HG03066 (cell line): ENCODE measurements around the gene LRPAP1.

Source experiments
- ATAC-seq: cut with Tn5 transposase; IDR thresholded peaks from one replicate; pipeline ENCODE4 v1.9.1; 2021; ENCODE audit warnings: low read depth; ENCODE audit not compliant: unreplicated experiment

The LRPAP1 gene

GRCh38 chr4:3476341-3476747 is 55.9 kb downstream of the LRPAP1 start:
- no peak for ATAC-seq

- ATAC-seq, result no peak
Measured at GRCh38 chr4:3475713-3476260, 56.4 kb downstream of the LRPAP1 start.

GRCh38 chr4:3475041-3475712 is 57.0 kb downstream of the LRPAP1 start:
- ATAC-seq, result no peak

GRCh38 chr4:3473996-3474765 is 58.0 kb downstream of the LRPAP1 start:
- no peak for ATAC-seq

GRCh38 chr4:3473181-3473950 is 58.9 kb downstream of the LRPAP1 start:
- no peak for ATAC-seq

GRCh38 chr4:3472411-3473141 is 59.6 kb downstream of the LRPAP1 start:
- ATAC-seq, result no peak

- ATAC-seq, result no peak
Measured at GRCh38 chr4:3471886-3472285, 60.3 kb downstream of the LRPAP1 start.

GRCh38 chr4:3471098-3471760 is 61.0 kb downstream of the LRPAP1 start:
- ATAC-seq, result no peak

- no peak for ATAC-seq
Measured at GRCh38 chr4:3470244-3471097, 61.8 kb downstream of the LRPAP1 start.

GRCh38 chr4:3469386-3470243 is 62.6 kb downstream of the LRPAP1 start:
- ATAC-seq, result no peak

GRCh38 chr4:3468804-3469203 is 63.4 kb downstream of the LRPAP1 start:
- no peak for ATAC-seq

- ATAC-seq, result no peak
Measured at GRCh38 chr4:3468154-3468553, 64.1 kb downstream of the LRPAP1 start.

- ATAC-seq, result no peak
Measured at GRCh38 chr4:3467601-3468031, 64.6 kb downstream of the LRPAP1 start.

GRCh38 chr4:3466691-3467600 is 65.3 kb downstream of the LRPAP1 start:
- no peak for ATAC-seq

- ATAC-seq, result no peak
Measured at GRCh38 chr4:3465698-3466671, 66.2 kb downstream of the LRPAP1 start.
